Prostate gland (tissue), 2 donors: ENCODE results near the gene DDX11.
"Not testable (repeated sequence)": the region's sequence is repeated elsewhere in the genome, so short reads cannot be mapped to it uniquely, and the experiment has no call there.

Experiments
- CTCF ChIP-seq, 4 experiments: fragments of 200-600 bp in 2 of 4; fragments of 450-650 bp in 2 of 4; sonication (generic) in 2 of 4; IDR thresholded peaks; 1 replicate in 3 of 4; 2 replicates in 1 of 4; pipeline ENCODE4 v1.5.1; 2016 to 2019; ENCODE audit warnings: antibody characterized with exemption in 4 of 4, mild to moderate bottlenecking in 2 of 4, moderate library complexity in 2 of 4
- POLR2A ChIP-seq: fragments of 450-650 bp; IDR thresholded peaks from one replicate; pipeline ENCODE4 v1.6.1; 2016; ENCODE audit warnings: antibody characterized with exemption, mild to moderate bottlenecking

- TF ChIP-seq POLR2A; CTCF (IDR thresholded peaks at IDR 0.05): not testable (repeated sequence)
Observed at GRCh38 chr12:31144768-31145167, 71.1 kb downstream of the DDX11 start.
